ENCODE measurements around the gene HTR1E. TPM values are rescaled to one million over a fixed set of nuclear protein-coding genes. Genes with fewer than 3 reads are reported as not detected.
A peak's percentile ranks its signal among the peaks of the same experiment; 100 is the strongest.
"Not testable (repeated sequence)": the region's sequence is repeated elsewhere in the genome, so short reads cannot be mapped to it uniquely, and the experiment has no call there.

The HTR1E gene
- not detected for total RNA-seq (ENCODE audit: unreplicated experiment)
- long read RNA-seq = 0 reads

DNA sequence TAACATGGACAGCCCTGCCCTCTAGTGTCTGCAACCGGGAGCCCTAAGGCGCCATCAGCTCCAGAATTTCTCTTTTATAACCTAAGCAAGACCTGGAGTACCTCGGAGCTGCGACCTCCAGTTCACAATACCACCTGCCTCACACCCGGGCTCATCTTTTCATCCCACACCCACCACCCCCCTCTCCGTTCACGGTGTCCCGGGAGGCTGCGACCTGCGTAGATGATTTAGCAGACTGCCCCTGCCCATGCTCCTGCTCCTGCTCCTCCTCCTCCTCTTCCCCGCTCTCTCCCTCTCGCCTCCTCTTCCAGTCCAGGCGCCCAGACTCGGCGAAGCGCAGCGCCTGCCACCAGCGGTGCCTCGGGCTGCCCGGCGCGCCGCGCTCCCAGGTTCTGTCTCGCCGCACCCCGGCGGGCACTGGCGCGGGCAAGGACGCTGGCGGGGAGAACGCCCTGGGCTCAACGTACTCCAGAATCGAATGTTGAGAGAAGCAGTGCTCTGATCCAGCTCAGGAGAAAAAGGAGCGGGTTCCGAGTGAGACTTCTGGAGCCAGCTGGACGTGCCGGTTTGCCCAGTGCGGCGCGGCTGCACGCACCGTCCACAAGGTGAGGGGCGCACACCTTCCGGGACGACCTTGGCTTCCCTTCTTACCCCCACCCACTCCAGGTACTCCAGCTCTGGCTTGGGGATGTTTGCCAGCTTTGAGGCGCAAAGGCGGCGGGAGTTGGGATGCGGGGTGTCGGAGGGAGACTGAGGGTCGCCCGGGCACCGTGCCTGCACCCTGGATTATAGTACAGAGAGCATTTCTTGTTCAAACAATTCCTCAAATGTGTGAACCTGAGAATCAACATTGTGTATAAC is at the start of gene HTR1E:
Gene HTR1E (plus strand): TSS at position 310 of the 861 bp plus-strand sequence. CDS start 77,807 bp downstream, outside the sequence.
- TF ChIP-seq CTCF (IDR thresholded peaks at IDR 0.05; ENCODE audit: unreplicated experiment) = no peak
- Mint-ChIP-seq H3K27ac (ENCODE audit: unreplicated experiment) (no peak within 1 kb of the TSS), H3K36me3 (ENCODE audit: low read depth, unreplicated experiment) (no peaks in the 10 kb centered on the region), H3K27me3 (ENCODE audit: unreplicated experiment) (peaks cover 3% of the 10 kb centered on the region), H3K4me3 (ENCODE audit: unreplicated experiment) (peak within 1 kb of the TSS; percentile 76), H3K4me1 (ENCODE audit: unreplicated experiment) (peaks cover 9% of the 10 kb centered on the region), H3K9me3 (ENCODE audit: unreplicated experiment) (no peaks in the 10 kb centered on the region)
- peak; percentile 78 for DNase-seq (ENCODE audit: low spot score)

DNA sequence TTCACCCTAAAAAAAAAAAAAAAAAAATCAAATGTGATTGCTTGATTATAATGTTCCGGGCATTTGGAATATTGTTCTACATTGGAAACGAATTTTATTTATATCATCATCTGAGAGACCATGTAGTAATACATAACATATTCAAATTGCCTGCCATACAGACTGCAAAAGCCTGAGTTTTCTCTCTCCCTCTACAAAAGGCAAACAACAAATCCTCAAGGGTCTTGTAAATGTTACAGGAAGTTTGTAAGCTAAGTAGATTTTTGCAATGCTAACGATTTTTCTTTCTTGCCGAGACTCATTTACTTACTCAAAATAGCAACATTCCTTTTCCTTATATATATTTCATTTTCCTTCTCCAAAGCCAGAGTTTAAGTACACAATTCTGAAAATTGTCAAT is 49.0 kb upstream of the HTR1E start:
- DNase-seq (ENCODE audit: low spot score) = no peak
- H3K9me3 Mint-ChIP-seq (ENCODE audit: unreplicated experiment) = peaks cover 5% of the 10 kb centered on the region
- no peak overlapping the region for H3K4me3 Mint-ChIP-seq (ENCODE audit: unreplicated experiment)
- H3K36me3 Mint-ChIP-seq (ENCODE audit: low read depth, unreplicated experiment) = no peaks in the 10 kb centered on the region
- H3K27ac Mint-ChIP-seq (ENCODE audit: unreplicated experiment) = no peak overlapping the region
- no peak for TF ChIP-seq CTCF (IDR thresholded peaks at IDR 0.05; ENCODE audit: unreplicated experiment)
- peaks cover 5% of the 10 kb centered on the region for H3K4me1 Mint-ChIP-seq (ENCODE audit: unreplicated experiment)
- peaks cover 7% of the 10 kb centered on the region for H3K27me3 Mint-ChIP-seq (ENCODE audit: unreplicated experiment)

DNA sequence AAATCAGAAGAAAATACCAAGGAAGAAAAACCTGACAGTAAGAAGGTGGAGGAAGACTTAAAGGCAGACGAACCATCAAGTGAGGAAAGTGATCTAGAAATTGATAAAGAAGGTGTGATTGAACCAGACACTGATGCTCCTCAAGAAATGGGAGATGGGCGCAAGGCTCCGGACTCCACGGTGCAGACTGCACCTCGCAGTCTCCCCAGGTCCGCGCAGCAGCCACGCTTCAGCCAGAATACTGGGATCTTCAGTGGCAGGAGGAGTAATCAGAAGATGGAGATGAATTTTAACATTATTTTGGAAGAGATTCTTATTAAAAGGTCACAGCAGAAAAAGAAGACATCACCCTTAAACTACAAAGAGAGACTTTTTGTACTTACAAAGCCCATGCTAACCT is 40.1 kb upstream of the HTR1E start:
- H3K4me1 Mint-ChIP-seq (ENCODE audit: unreplicated experiment); H3K4me3 Mint-ChIP-seq (ENCODE audit: unreplicated experiment); DNase-seq (ENCODE audit: low spot score); H3K27me3 Mint-ChIP-seq (ENCODE audit: unreplicated experiment); H3K36me3 Mint-ChIP-seq (ENCODE audit: low read depth, unreplicated experiment); H3K27ac Mint-ChIP-seq (ENCODE audit: unreplicated experiment); H3K9me3 Mint-ChIP-seq (ENCODE audit: unreplicated experiment): not testable (repeated sequence)

- DNase-seq (ENCODE audit: low spot score) = no peak
- no peaks in the 10 kb centered on the region for H3K9me3 Mint-ChIP-seq (ENCODE audit: unreplicated experiment)
- no peak overlapping the region for H3K27ac Mint-ChIP-seq (ENCODE audit: unreplicated experiment)
- TF ChIP-seq CTCF (IDR thresholded peaks at IDR 0.05; ENCODE audit: unreplicated experiment) = no peak
- H3K4me1 Mint-ChIP-seq (ENCODE audit: unreplicated experiment) = no peaks in the 10 kb centered on the region
- no peak overlapping the region for H3K4me3 Mint-ChIP-seq (ENCODE audit: unreplicated experiment)
- H3K36me3 Mint-ChIP-seq (ENCODE audit: low read depth, unreplicated experiment) = no peaks in the 10 kb centered on the region
- peaks cover 1% of the 10 kb centered on the region for H3K27me3 Mint-ChIP-seq (ENCODE audit: unreplicated experiment)
Measured at GRCh38 chr6:86913795-86914194, 23.5 kb upstream of the HTR1E start.

DNA sequence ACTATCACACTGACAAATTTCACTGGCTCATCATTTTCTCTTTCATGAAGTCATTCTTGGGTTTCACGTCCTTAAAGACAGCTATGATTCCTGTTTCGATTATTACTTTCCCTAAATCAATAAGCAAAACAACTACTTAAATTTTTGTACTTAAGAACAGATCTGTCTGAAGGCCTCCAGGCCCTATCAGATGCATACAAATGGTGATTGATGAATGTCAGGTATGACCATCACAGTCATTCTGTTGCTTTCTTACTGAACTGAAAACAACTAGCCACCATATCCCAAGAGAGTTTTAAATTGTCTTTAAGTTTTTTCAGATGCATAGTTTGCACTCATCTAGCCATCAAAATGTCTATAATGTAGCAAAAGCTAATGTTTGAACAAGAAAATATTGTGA is 20.9 kb upstream of the HTR1E start:
- Mint-ChIP-seq H3K4me1 (ENCODE audit: unreplicated experiment) (no peaks in the 10 kb centered on the region), H3K9me3 (ENCODE audit: unreplicated experiment) (no peaks in the 10 kb centered on the region), H3K36me3 (ENCODE audit: low read depth, unreplicated experiment) (no peaks in the 10 kb centered on the region), H3K27ac (ENCODE audit: unreplicated experiment) (no peak overlapping the region), H3K27me3 (ENCODE audit: unreplicated experiment) (peaks cover 1% of the 10 kb centered on the region), H3K4me3 (ENCODE audit: unreplicated experiment) (no peak overlapping the region)
- no peak for TF ChIP-seq CTCF (IDR thresholded peaks at IDR 0.05; ENCODE audit: unreplicated experiment)
- DNase-seq (ENCODE audit: low spot score) = no peak

DNA sequence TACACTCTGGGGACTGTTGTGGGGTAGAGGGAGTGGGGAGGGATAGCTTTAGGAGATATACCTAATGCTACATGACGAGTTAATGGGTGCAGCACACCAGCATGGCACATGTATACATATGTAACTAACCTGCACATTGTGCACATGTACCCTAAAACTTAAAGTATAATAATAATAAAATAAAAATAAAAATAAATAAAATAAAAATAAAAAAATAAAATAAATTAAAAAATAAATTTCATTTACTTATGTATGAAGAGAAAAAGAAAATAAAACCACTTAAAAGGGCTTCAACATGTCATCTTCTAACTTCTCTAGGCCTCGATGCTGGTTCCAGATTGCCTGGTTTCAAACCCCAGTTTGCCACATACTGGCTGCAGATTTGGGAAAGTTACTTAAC is 10.2 kb upstream of the HTR1E start:
- H3K27ac Mint-ChIP-seq (ENCODE audit: unreplicated experiment); H3K36me3 Mint-ChIP-seq (ENCODE audit: low read depth, unreplicated experiment); H3K4me1 Mint-ChIP-seq (ENCODE audit: unreplicated experiment); H3K4me3 Mint-ChIP-seq (ENCODE audit: unreplicated experiment); H3K9me3 Mint-ChIP-seq (ENCODE audit: unreplicated experiment); H3K27me3 Mint-ChIP-seq (ENCODE audit: unreplicated experiment); DNase-seq (ENCODE audit: low spot score): not testable (repeated sequence)

GRCh38 chr6:86927859-86928258 is 9.5 kb upstream of the HTR1E start:
- not testable (repeated sequence) for DNase-seq (ENCODE audit: low spot score); H3K36me3 Mint-ChIP-seq (ENCODE audit: low read depth, unreplicated experiment); H3K4me3 Mint-ChIP-seq (ENCODE audit: unreplicated experiment); H3K4me1 Mint-ChIP-seq (ENCODE audit: unreplicated experiment); H3K9me3 Mint-ChIP-seq (ENCODE audit: unreplicated experiment); H3K27me3 Mint-ChIP-seq (ENCODE audit: unreplicated experiment); H3K27ac Mint-ChIP-seq (ENCODE audit: unreplicated experiment)

Data from endothelial cell (in vitro differentiated cells).